ENCODE data around the gene PTTG2. TPM values are rescaled to one million over a fixed set of nuclear protein-coding genes. Genes with fewer than 3 reads are reported as not detected.

Gene PTTG2
- total RNA-seq, 1 donor from 2014 or later, result not detected

DNA sequence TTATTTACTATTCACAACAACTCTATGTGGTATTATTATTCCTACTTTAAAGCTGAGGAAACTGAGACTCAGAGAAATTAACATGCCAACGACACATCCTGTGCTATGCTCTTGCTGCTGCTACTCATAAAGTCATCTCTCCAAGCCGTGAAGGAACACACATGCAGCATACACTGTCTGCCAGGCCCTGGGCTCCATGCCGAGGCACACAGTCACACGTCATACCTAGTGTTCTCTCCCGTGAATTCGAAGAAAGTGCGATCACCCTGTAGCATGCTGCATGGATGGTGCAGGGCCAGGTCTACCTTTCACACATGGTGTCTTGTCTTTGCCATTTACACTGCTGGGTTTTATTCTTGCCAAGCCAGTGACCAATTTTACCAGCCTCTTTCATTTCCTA, 35.3 kb upstream of the PTTG2 start:
- TF ChIP-seq, protein P1, sequence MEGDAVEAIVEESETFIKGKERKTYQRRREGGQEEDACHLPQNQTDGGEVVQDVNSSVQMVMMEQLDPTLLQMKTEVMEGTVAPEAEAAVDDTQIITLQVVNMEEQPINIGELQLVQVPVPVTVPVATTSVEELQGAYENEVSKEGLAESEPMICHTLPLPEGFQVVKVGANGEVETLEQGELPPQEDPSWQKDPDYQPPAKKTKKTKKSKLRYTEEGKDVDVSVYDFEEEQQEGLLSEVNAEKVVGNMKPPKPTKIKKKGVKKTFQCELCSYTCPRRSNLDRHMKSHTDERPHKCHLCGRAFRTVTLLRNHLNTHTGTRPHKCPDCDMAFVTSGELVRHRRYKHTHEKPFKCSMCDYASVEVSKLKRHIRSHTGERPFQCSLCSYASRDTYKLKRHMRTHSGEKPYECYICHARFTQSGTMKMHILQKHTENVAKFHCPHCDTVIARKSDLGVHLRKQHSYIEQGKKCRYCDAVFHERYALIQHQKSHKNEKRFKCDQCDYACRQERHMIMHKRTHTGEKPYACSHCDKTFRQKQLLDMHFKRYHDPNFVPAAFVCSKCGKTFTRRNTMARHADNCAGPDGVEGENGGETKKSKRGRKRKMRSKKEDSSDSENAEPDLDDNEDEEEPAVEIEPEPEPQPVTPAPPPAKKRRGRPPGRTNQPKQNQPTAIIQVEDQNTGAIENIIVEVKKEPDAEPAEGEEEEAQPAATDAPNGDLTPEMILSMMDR (IDR thresholded peaks at IDR 0.05; ENCODE audit: insufficient read depth, low read length, severe bottlenecking), result no peak
- FAIRE-seq, result no peak
- no peaks in the 10 kb centered on the region for H3K36me3 ChIP-seq (ENCODE audit: control insufficient read depth, insufficient read depth, low read length)
- DNase-seq (ENCODE audit: low read depth), result no peak
- H3K4me3 ChIP-seq (ENCODE audit: low read depth, low read length), result no peak overlapping the region
- no peaks in the 10 kb centered on the region for H3K27me3 ChIP-seq (ENCODE audit: control insufficient read depth, insufficient read depth, low read length)

DNA sequence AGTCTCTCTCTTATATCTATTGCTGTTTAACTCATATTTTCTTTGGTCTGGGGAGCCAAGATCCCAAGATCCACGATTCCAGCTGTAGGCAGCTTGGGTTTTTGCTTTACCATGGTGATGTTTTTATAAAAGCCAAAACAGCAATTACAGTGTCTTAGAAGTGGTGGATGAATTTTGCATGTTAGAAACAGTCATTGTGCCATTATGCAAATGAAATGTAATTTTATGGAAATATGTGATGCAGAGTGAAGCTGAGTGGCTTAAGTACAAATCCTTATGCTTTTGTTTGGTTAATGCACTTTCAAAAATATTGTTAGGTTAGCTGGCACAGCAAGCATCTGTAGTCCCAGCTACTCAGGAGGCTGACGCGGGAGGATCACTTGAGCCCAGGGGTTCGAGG, 32.8 kb upstream of the PTTG2 start:
- FAIRE-seq (no peak), DNase-seq (ENCODE audit: low read depth) (no peak)
- no peak overlapping the region for H3K4me3 ChIP-seq (ENCODE audit: low read depth, low read length)
- H3K36me3 ChIP-seq (ENCODE audit: control insufficient read depth, insufficient read depth, low read length), result no peaks in the 10 kb centered on the region
- H3K27me3 ChIP-seq (ENCODE audit: control insufficient read depth, insufficient read depth, low read length), result no peaks in the 10 kb centered on the region
- TF ChIP-seq, protein P1 (IDR thresholded peaks at IDR 0.05; ENCODE audit: insufficient read depth, low read length, severe bottlenecking), result no peak

DNA sequence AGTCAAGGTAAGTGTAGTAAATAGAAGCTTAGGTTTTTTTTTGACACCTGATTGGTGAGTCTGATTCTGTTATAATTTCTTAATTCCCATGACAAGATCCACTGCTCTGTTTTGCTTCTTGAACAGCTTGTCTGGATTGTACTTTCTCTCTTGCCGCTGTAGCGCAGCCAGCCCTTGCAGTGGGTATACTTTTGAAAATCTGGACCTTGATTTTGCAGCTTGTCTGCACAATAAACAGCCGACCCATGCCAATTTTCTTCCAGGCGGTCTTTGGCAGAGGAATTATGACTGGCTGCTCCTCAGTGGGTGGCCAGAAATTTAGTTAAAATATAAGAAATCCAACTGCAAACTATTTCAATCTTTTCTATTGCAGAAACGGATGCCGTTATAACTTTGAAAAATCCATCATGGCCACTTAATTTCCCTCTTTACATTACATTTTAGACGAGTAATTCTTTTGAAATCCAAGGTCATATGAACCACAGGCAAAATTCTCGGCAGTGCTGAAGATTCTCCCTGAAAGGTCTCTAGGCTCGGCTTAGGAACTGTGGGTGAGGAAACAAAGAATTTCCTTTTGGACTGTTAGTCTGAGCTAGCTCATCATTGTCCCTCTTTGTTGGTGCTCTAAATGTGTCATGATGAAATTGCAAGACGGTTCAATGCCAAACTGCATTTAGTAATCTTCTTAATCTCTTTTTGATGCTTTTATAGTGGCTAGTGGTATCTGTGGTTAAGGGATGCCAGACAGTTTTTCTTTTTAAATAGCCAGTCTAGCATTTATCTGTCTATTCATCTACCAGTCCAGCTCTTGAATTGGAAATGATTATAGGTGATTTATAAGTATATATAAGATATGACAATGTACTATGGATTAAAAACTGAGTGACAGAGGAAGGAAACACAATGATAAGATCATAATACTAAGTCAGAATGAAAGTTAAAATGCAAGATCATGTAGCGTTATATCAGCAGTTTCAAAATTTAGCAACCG, 31.5 kb upstream of the PTTG2 start:
- TF ChIP-seq, protein P1 (IDR thresholded peaks at IDR 0.05; ENCODE audit: insufficient read depth, low read length, severe bottlenecking), result no peak
- Histone ChIP-seq H3K4me3 (ENCODE audit: low read depth, low read length) (no peak overlapping the region), H3K27me3 (ENCODE audit: control insufficient read depth, insufficient read depth, low read length) (no peaks in the 10 kb centered on the region), H3K36me3 (ENCODE audit: control insufficient read depth, insufficient read depth, low read length) (no peaks in the 10 kb centered on the region)
- DNase-seq (ENCODE audit: low read depth) (no peak), FAIRE-seq (no peak)

DNA sequence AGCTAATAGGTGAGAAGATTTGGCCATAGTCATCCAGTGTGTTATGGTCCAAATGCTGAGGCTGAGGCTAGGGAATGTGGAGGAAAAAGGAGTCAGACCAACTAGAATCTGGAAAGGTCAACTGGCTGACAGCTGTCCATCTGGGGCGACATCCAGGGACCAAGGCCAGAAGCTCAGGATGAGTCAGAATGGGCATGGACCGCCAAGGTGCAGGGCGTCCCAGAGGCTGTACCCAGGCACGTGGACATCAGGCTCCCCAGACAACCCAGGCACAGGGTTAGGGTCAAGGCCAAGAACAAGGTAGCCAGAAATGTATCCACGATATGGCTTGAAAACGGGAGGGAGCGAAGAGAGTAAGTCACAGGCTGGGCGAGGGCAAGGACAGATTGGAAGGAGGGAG, 26.1 kb upstream of the PTTG2 start:
- TF ChIP-seq, protein P1 (IDR thresholded peaks at IDR 0.05; ENCODE audit: insufficient read depth, low read length, severe bottlenecking), result no peak
- no peak for DNase-seq (ENCODE audit: low read depth)
- no peak overlapping the region for H3K4me3 ChIP-seq (ENCODE audit: low read depth, low read length)
- no peaks in the 10 kb centered on the region for H3K36me3 ChIP-seq (ENCODE audit: control insufficient read depth, insufficient read depth, low read length)
- no peak for FAIRE-seq
- H3K27me3 ChIP-seq (ENCODE audit: control insufficient read depth, insufficient read depth, low read length), result no peaks in the 10 kb centered on the region

DNA sequence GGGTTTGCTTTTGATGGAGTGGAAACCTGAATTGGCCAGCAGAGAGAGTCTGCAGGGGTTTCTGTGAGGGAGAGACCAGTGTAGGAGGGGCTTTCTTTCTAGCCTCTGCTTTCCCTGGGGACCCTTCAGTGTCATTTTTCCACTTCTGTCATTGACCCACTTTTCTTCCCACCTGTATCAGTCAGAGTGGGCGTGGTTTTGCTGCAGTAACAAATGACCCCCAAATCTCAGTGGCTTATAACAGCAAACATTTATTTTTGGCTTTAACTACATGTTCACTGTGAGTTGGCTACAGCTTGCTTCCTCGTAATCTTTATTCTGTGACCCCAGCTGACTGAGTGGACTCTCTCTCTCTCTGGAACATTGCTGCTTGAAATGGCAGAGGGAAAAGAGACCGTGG, 25.6 kb upstream of the PTTG2 start:
- no peak for DNase-seq (ENCODE audit: low read depth)
- TF ChIP-seq, protein P1 (IDR thresholded peaks at IDR 0.05; ENCODE audit: insufficient read depth, low read length, severe bottlenecking), result no peak
- FAIRE-seq, result no peak
- Histone ChIP-seq H3K36me3 (ENCODE audit: control insufficient read depth, insufficient read depth, low read length) (no peaks in the 10 kb centered on the region), H3K27me3 (ENCODE audit: control insufficient read depth, insufficient read depth, low read length) (no peaks in the 10 kb centered on the region), H3K4me3 (ENCODE audit: low read depth, low read length) (no peak overlapping the region)

All from bronchial epithelial cell (primary cell).